ENCODE measurements around the gene GUCY1A1. TPM values are rescaled to one million over a fixed set of nuclear protein-coding genes. Genes with fewer than 3 reads are reported as not detected.

Gene GUCY1A1
- total RNA-seq, 3 donors from 2014 or later = 8.2 to 75.8 (median 57.0) TPM

DNA sequence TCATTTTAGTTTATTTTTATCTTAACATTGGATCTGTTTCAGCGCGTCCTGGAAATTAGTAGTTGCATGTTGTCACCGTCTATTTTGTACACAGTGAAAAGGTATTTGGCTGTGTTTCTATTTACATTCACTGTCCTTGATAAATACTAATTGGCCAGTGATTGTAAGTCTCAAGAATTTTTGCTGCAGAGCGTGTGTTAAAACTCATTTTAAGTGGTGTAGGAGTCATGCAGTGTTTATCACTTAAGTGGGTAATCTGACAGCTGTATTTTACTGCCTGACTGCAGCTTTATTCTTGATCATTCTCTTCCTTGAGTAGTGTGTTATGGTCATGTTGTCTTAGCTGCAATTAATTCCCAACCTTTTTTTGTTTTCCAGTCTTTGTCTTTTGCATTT is 9.8 kb downstream of the GUCY1A1 start:
- TF ChIP-seq POLR2AphosphoS5 (IDR thresholded peaks at IDR 0.05) (no peak), CTCF (IDR thresholded peaks at IDR 0.05) (no peak), POLR2A (IDR thresholded peaks at IDR 0.05) (no peak)
- no peak for DNase-seq (ENCODE audit: low spot score in 2 of 2)
- Histone ChIP-seq H3K4me3 (peak overlapping the region in 2 of 3 donors; percentile 12 to 44), H3K36me3 (no peaks in the 10 kb centered on the region), H3K27ac (peak overlapping the region; percentile 49 to 63), H3K9me3 (no peaks in the 10 kb centered on the region), H3K4me1 (no peaks in the 10 kb centered on the region), H3K27me3 (no peaks in the 10 kb centered on the region)
- intact Hi-C loops (cut with DNase I; ENCODE audit: low total_unique reads) = no loop called here

DNA sequence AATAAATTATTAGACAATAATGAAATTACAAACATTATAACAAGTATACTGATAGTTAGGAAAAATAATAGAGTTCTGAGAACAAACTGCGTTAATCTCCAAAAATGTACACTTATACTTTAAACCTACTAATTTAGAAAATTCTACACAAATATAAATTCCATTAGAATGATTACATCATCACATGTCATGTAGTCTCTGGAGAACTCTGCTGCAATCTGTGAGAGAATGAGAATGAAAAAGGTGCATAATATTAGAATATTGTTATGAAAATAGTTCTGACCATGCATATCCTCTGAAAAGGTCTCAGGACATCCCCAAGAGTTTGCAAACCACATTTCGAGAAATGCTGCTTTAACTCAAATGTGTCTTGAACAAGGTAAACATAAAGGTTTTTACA is 11.4 kb downstream of the GUCY1A1 start:
- intact Hi-C loops (cut with DNase I; ENCODE audit: low total_unique reads) = no loop called here
- DNase-seq (ENCODE audit: low spot score in 2 of 2) = no peak

DNA sequence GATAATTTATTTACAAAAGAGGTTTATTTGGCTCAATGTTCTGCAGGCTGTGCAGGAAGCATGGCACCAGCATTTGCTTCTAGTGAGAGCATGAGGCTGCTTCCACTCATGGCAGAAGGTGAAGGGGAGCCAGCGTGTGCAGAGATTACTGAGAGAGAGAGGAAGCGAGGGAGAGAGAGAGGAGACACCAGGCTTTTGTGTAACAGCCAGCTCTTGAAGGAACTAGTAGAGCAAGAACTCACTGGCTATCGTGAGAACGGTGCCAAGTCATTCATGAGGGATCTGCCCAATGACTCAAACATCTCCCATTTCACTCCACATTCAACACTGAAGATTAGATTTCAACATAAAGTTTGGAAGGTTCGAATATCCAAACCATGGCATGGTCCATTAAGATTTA is 12.7 kb downstream of the GUCY1A1 start:
- Histone ChIP-seq H3K27ac (no peak overlapping the region), H3K9me3 (no peaks in the 10 kb centered on the region), H3K4me1 (no peaks in the 10 kb centered on the region), H3K36me3 (no peaks in the 10 kb centered on the region), H3K4me3 (no peak overlapping the region), H3K27me3 (no peaks in the 10 kb centered on the region)
- peak in 1 of 2 donors; percentile 35 for DNase-seq (ENCODE audit: low spot score in 2 of 2)
- intact Hi-C loops (cut with DNase I; ENCODE audit: low total_unique reads) = no loop called here
- TF ChIP-seq CTCF (IDR thresholded peaks at IDR 0.05) (no peak), POLR2A (IDR thresholded peaks at IDR 0.05) (no peak), POLR2AphosphoS5 (IDR thresholded peaks at IDR 0.05) (no peak)

More for the DNA sequence above, 11.4 kb downstream of the GUCY1A1 start:
- H3K9me3 ChIP-seq = no peaks in the 10 kb centered on the region
- H3K4me3 ChIP-seq = no peak overlapping the region
- no peaks in the 10 kb centered on the region for H3K36me3 ChIP-seq
- TF ChIP-seq CTCF (IDR thresholded peaks at IDR 0.05) (no peak), POLR2A (IDR thresholded peaks at IDR 0.05) (no peak)
- no peak overlapping the region for H3K27ac ChIP-seq
- H3K27me3 ChIP-seq = no peaks in the 10 kb centered on the region
- H3K4me1 ChIP-seq = no peaks in the 10 kb centered on the region

DNA sequence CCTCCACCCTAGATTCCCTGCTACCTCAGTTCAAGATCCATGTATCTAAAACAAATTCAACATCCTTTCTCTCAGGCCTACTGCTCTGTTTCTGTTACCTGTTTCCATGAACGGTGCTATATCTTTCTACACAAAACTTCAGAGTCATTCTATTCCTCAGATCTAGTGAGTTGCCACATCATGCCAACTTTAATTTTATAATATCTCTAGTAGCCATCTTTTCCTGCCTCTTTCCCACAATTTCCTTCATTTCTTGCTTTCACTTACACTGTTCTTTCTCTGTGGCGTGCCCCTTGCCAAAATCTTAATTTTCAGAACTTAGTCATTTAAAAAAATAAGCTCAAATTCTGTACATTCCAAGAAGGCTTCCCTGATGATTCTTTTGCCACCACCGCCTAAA is 15.2 kb downstream of the GUCY1A1 start:
- Histone ChIP-seq H3K27me3 (no peaks in the 10 kb centered on the region), H3K9me3 (no peaks in the 10 kb centered on the region), H3K4me3 (no peak overlapping the region), H3K4me1 (no peaks in the 10 kb centered on the region), H3K36me3 (no peaks in the 10 kb centered on the region), H3K27ac (peak overlapping the region in 1 of 2 donors; percentile 1)
- intact Hi-C loops (cut with DNase I; ENCODE audit: low total_unique reads) = no loop called here
- DNase-seq (ENCODE audit: low spot score in 2 of 2) = no peak
- no peak for TF ChIP-seq POLR2AphosphoS5 (IDR thresholded peaks at IDR 0.05)
- no peak for TF ChIP-seq POLR2A (IDR thresholded peaks at IDR 0.05)
- no peak for TF ChIP-seq CTCF (IDR thresholded peaks at IDR 0.05)

- H3K4me1 ChIP-seq = no peaks in the 10 kb centered on the region
- no peak for TF ChIP-seq POLR2AphosphoS5 (IDR thresholded peaks at IDR 0.05)
- no peak for TF ChIP-seq CTCF (IDR thresholded peaks at IDR 0.05)
- TF ChIP-seq POLR2A (IDR thresholded peaks at IDR 0.05) = no peak
- DNase-seq (ENCODE audit: low spot score in 2 of 2) = no peak
- no peaks in the 10 kb centered on the region for H3K27me3 ChIP-seq
- no peaks in the 10 kb centered on the region for H3K9me3 ChIP-seq
- H3K4me3 ChIP-seq = no peak overlapping the region
- intact Hi-C loops (cut with DNase I; ENCODE audit: low total_unique reads) = no loop called here
- peak overlapping the region in 1 of 2 donors; percentile 14 for H3K27ac ChIP-seq
- no peaks in the 10 kb centered on the region for H3K36me3 ChIP-seq
Measured at GRCh38 chr4:155684423-155684822, 17.8 kb downstream of the GUCY1A1 start.
